ENCODE results near the gene ELF1.
"Not testable (repeated sequence)": the region's sequence is repeated elsewhere in the genome, so short reads cannot be mapped to it uniquely, and the experiment has no call there.

Gene ELF1

DNA sequence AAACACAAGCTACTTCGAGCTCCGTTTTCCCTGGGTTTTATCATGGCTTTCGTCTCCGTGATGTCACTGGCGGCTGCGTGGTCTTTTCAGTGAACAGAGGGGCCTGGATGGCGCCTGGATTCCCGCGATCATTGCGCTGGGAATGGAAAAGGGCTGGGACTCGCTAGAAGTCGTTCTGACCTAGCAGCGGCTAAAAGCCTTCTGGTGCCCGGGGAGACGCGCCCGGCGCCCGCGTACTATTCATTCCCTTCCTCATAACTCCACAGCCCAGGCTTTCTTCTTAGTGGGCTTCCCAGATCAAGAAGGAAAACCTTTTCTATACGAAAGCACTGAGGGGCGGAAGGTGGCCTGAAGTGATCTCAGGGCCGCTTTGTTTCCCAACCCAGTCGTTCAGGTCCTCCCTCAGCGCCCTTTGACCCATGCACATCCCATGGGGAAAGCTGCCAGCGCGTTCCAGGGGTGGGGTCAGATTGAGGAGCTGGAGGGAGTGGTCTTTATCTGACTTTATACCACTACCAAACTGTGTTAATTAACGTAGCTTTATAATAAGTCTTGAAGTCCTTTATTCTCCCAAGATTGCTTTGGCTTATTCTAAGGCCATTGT, 96.6 kb downstream of the ELF1 start:
- no peak for DNase-seq (ENCODE audit: low spot score)
- TF ChIP-seq, protein P1, sequence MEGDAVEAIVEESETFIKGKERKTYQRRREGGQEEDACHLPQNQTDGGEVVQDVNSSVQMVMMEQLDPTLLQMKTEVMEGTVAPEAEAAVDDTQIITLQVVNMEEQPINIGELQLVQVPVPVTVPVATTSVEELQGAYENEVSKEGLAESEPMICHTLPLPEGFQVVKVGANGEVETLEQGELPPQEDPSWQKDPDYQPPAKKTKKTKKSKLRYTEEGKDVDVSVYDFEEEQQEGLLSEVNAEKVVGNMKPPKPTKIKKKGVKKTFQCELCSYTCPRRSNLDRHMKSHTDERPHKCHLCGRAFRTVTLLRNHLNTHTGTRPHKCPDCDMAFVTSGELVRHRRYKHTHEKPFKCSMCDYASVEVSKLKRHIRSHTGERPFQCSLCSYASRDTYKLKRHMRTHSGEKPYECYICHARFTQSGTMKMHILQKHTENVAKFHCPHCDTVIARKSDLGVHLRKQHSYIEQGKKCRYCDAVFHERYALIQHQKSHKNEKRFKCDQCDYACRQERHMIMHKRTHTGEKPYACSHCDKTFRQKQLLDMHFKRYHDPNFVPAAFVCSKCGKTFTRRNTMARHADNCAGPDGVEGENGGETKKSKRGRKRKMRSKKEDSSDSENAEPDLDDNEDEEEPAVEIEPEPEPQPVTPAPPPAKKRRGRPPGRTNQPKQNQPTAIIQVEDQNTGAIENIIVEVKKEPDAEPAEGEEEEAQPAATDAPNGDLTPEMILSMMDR (IDR thresholded peaks at IDR 0.05; ENCODE audit: borderline replicate concordance, control extremely low read depth, extremely low read depth, insufficient read depth, missing control alignments) = no peak
- in situ Hi-C loops (cut with MboI; ENCODE audit: low sequenced_read_pairs, unreplicated experiment) = loop anchor here (10.0 kb wide), 1 partner anchor 128 kb away; no protein-coding TSS in a partner anchor

DNA sequence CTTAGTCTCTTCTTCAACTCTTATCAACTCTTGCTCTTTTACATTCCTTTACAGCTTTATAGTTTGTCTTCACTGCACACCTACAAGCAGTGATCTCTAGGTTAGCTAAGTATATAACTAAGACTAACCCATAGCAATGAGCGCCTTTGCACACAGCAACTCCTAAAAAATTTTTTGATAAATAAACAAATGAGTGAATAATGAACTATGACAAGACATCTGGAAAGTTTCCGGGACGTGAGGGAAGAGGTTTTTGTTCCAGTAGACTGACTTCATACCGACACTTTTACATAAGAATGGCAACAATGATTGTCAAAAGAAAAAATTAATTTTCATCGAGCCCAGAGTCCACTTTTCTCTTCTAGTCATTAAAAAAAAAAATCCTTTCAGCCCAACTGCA, 98.3 kb downstream of the ELF1 start:
- in situ Hi-C loops (cut with MboI; ENCODE audit: low sequenced_read_pairs, unreplicated experiment) = loop anchor here (10.0 kb wide), 1 partner anchor 126 kb away; no protein-coding TSS in a partner anchor
- DNase-seq (ENCODE audit: low spot score) = no peak
- TF ChIP-seq, protein P1 (IDR thresholded peaks at IDR 0.05; ENCODE audit: borderline replicate concordance, control extremely low read depth, extremely low read depth, insufficient read depth, missing control alignments) = no peak

DNA sequence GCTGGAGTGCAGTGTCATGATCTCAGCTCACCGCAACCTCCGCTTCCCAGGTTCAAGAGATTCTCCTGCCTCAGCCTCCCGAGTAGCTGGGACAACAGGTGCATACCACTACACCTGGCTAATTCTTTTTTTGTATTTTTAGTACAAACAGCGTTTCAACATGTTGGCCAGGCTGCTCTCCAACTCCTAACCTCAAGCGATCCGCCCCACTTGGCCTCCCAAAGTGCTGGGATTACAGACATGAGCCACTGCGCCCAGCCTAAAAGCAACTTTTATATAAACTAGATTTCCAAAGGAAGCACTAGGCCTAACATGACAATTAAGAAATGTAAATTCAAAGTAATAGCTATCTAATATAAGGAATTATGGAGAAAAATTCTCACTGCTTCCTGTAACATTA, 99.2 kb downstream of the ELF1 start:
- not testable (repeated sequence) for DNase-seq (ENCODE audit: low spot score)
- in situ Hi-C loops (cut with MboI; ENCODE audit: low sequenced_read_pairs, unreplicated experiment) = loop anchor here (10.0 kb wide), 1 partner anchor 125 kb away; no protein-coding TSS in a partner anchor

DNA sequence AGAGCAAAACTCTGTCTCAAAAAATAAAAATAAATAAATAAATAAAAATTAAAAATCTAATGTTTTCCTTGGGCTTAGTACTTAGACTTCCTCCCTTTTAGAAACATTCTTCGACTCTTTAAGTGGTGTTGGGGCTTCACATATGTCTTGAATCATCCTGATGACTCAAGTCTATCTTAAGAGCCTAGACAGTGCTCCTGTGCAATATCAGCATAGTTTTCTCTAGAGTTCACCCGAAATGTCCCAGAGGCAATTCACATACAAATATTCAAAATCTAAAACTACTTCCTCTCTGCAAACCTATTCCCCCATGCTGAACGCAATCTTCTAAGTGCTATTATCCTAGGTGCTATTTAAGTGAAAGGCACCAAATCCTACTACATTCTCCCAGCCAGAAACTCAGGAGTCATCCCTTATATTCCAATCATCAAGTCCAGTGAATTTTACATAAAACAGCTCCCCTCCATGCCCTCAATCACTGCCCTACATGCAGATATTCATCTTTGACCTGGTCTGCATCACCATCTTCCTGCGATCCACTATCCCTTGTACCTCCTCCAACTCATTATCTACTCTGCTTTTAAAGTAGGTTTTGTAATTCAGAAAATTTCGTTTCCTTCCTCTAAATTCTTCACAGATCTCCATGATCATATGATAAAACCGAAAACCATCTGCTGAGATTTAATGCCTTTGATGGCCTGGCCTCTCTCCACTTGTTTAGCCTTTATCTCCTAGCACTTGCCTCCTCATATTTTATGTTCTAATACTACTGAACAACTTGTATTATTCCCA, 102.7 kb downstream of the ELF1 start:
- in situ Hi-C loops (cut with MboI; ENCODE audit: low sequenced_read_pairs, unreplicated experiment) = no loop called here

DNA sequence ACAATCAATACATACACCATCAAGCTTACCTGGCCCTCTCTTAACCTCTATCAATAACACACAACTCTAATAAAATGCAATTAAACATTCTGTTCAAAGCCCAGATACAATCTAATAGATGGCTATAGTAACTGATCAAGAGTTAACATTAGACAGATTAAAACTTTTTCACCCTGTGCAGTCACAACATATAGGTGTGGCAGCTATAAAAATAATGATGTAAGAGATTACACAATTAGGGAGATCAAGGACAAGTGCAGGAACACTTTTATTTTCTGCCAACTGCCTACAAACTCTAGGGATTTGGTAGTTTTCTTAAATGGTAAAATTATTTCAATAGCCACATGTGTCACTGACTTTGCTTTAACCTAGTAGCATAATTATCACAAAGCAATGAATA, 104.3 kb downstream of the ELF1 start:
- in situ Hi-C loops (cut with MboI; ENCODE audit: low sequenced_read_pairs, unreplicated experiment) = not testable (repeated sequence)

More for the DNA sequence above, 102.7 kb downstream of the ELF1 start:
- no peak for DNase-seq (ENCODE audit: low spot score)
- TF ChIP-seq, protein P1 (IDR thresholded peaks at IDR 0.05; ENCODE audit: borderline replicate concordance, control extremely low read depth, extremely low read depth, insufficient read depth, missing control alignments) = no peak

DNA sequence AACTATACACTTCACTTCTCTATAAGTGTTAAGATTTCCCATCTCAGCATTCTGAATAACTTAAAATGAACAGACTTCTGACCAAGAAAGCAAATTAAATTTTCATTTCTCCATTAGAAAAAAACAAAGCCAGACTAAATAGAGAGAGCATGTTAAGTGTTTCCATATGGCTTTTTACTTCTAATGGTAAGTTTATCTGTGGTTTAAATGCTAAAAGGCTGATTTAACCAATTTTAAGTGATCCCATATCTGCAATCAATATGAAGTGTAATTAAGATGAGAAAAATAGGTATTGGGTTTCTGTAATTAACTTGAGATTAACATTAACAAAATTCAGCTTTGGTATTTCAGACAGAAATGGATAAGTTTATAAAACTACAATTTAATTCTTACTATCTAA, 107.8 kb downstream of the ELF1 start:
- DNase-seq (ENCODE audit: low spot score) = no peak
- TF ChIP-seq, protein P1 (IDR thresholded peaks at IDR 0.05; ENCODE audit: borderline replicate concordance, control extremely low read depth, extremely low read depth, insufficient read depth, missing control alignments) = no peak
- in situ Hi-C loops (cut with MboI; ENCODE audit: low sequenced_read_pairs, unreplicated experiment) = no loop called here

More for the DNA sequence above, 104.3 kb downstream of the ELF1 start:
- DNase-seq (ENCODE audit: low spot score) = not testable (repeated sequence)

DNA sequence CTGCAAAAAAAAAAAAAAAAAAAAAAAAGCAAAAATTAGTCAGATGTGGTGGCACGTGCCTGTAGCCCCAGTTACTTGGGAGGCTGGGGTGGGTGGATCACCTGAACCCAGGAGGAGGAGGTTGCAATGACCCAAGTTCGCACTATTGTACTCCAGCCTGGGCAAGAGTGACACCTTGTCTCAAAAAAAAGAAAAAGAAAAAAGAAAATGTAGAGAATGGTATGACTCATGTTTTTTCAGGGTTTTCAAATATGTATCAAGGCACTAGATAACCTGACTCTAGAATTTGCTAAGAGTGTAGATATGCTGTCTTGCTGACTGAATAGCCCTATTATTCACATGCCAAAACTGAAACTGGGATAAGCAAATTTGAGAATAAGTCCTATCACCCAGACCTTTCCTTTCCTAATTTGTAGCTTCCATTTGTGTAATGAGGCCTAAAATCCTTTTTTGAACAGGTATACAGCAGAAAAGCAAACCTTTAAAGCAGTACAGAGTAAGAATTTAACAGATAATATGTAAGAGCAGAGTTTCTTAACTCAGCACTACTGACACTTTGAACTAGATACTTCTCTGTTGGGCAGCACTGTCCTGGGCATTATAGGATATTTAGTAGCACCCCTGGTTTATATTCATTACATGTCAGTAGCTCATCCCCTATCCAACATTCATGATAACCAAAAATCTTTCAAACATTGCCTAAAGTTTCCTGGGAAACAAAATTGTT, 108.6 kb downstream of the ELF1 start:
- TF ChIP-seq, protein P1 (IDR thresholded peaks at IDR 0.05; ENCODE audit: borderline replicate concordance, control extremely low read depth, extremely low read depth, insufficient read depth, missing control alignments) = no peak

DNA sequence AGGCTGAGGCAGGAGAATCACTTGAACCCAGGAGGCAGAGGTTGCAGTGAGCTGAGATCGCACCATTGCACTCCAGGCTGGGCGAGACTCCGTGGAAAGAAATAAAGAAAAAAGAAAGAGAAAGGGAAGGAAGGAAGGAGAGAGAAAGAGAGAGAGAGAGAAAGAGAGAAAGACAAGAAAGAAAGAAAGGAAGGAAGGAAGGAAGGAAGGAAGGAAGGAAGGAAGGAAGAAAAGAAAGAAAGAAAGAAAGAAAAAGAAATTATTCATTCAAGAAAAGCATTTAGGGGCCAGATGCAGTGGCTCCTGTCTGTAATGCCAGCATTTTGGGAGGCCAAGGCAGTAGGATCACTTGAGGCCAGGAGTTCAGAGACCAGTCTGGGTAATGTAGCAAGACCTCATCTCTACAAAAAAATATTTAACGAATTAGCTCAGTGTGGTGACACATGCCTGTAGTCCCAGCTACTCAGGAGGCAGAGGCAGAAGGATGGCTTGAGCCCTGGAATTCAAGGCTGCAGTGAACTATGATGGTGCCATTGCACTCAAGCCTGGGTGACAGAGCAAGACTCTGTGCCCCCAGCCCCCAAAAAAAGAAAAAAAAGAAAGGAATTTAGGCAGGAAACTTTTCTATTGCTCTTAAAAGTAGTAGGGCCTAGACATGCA, 109.4 kb downstream of the ELF1 start:
- DNase-seq (ENCODE audit: low spot score); in situ Hi-C loops (cut with MboI; ENCODE audit: low sequenced_read_pairs, unreplicated experiment): not testable (repeated sequence)

More for the DNA sequence above, 108.6 kb downstream of the ELF1 start:
- DNase-seq (ENCODE audit: low spot score) = no peak
- in situ Hi-C loops (cut with MboI; ENCODE audit: low sequenced_read_pairs, unreplicated experiment) = no loop called here

Measured in GM13976 (cell line).